Measurements from ENCODE around the gene RNF19B. TPM values are rescaled to one million over a fixed set of nuclear protein-coding genes. Genes with fewer than 3 reads are reported as not detected.

Gene RNF19B
- total RNA-seq, 1 experiment from 2014 or later = 15.0 TPM

GRCh38 chr1:32890516-32891240, 73.9 kb downstream of the RNF19B start:
- no CpG with 5 or more reads among the region's 7 CpGs for WGBS (ENCODE audit: extremely low coverage, insufficient read length, low lambda C conversion rate)

More at GRCh38 chr1:32890516-32891240, 73.9 kb downstream of the RNF19B start:
- Histone ChIP-seq H3T11ph (ENCODE audit: low read length) (no peak overlapping the region), H3K4me1 (ENCODE audit: insufficient read depth, low read length) (no peaks in the 10 kb centered on the region), H3K79me1 (ENCODE audit: insufficient read depth, low read depth, low read length, poor library complexity, severe bottlenecking) (no peaks in the 10 kb centered on the region), H4K5ac (ENCODE audit: insufficient read length, low read depth, low read length) (no peak overlapping the region), H4K20me1 (ENCODE audit: control insufficient read depth, insufficient read depth, insufficient read length) (peaks cover 3% of the 10 kb centered on the region), H2AK5ac (ENCODE audit: insufficient read length, low read length) (no peak overlapping the region), H3K23ac (ENCODE audit: insufficient read length, low read depth, low read length) (no peak overlapping the region), H3K27ac (ENCODE audit: insufficient read length, low read depth, low read length) (no peak overlapping the region), H2BK5ac (ENCODE audit: insufficient read length, low read length) (no peak overlapping the region), H3K4ac (ENCODE audit: low read depth, low read length) (no peak overlapping the region), H2BK120ac (ENCODE audit: low read depth, low read length, poor library complexity, severe bottlenecking) (no peak overlapping the region), H3K4me2 (ENCODE audit: insufficient read depth, insufficient read length, low read length) (no peak overlapping the region), H2AFZ (ENCODE audit: low read length) (no peak overlapping the region), H3K27me3 (ENCODE audit: insufficient read depth, low read length) (no peaks in the 10 kb centered on the region; the same call in 1 of the 2 replicates), H3K9me3 (ENCODE audit: control insufficient read depth, low read depth, low read length) (no peaks in the 10 kb centered on the region), H3K14ac (ENCODE audit: insufficient read depth, low read length) (no peak overlapping the region), H2BK20ac (ENCODE audit: low read depth, low read length, poor library complexity, severe bottlenecking) (no peak overlapping the region), H3K18ac (ENCODE audit: insufficient read length, low read depth, low read length) (no peak overlapping the region), H2BK15ac (ENCODE audit: low read depth, low read length) (no peak overlapping the region), H2BK12ac (ENCODE audit: insufficient read length, low read depth, low read length) (no peak overlapping the region), H3K56ac (ENCODE audit: insufficient read length, low read depth, low read length) (no peak overlapping the region), H4K91ac (ENCODE audit: insufficient read length, low read depth, low read length) (no peak overlapping the region), H3K79me2 (ENCODE audit: insufficient read depth, low read length) (no peaks in the 10 kb centered on the region), H3K23me2 (ENCODE audit: insufficient read length, low read depth, low read length, poor library complexity, severe bottlenecking) (no peaks in the 10 kb centered on the region), H4K8ac (replicated peaks; ENCODE audit: insufficient read length, low read depth, low read length) (no peak overlapping the region), H3K9ac (ENCODE audit: extremely low read depth, insufficient read length, low read length) (no peak overlapping the region)
- Mint-ChIP-seq H3K9me3 (peaks cover 5 to 8% of the 10 kb centered on the region in 2 experiments; a peak in 4 of 5 replicates), H3K36me3 (ENCODE audit: insufficient read depth in 1 of 3, low read depth in 3 of 3) (peaks cover 0 to 5% (median 0%) of the 10 kb centered on the region in 3 experiments; a peak in 1 of 7 replicates), H3K27ac (no peak overlapping the region), H3K27me3 (ENCODE audit: low read depth) (peaks cover 69% of the 10 kb centered on the region), H3K4me3 (no peak overlapping the region), H3K4me1 (peaks cover 0 to 14% of the 10 kb centered on the region in 2 experiments; a peak in 2 of 4 replicates)
- no peak for TF ChIP-seq CTCF (conservative IDR thresholded peaks at IDR 0.05)
- DNase-seq = no peak

Data from H9 (cell line).